ENCODE data around the gene LTBR. TPM values are rescaled to one million over a fixed set of nuclear protein-coding genes. Genes with fewer than 3 reads are reported as not detected.

Gene LTBR
- total RNA-seq, 1 donor from 2014 or later, result 2.8 TPM

GRCh38 chr12:6355491-6356373 lies 28.2 kb upstream of the LTBR start:
- Histone ChIP-seq H3K79me2 (ENCODE audit: insufficient read depth, low read length) (no peaks in the 10 kb centered on the region), H3K9me3 (ENCODE audit: insufficient read depth, low read depth, low read length) (no peaks in the 10 kb centered on the region), H4K20me1 (ENCODE audit: insufficient read depth, low read length) (no peaks in the 10 kb centered on the region), H2AFZ (ENCODE audit: low read depth, low read length) (no peak overlapping the region), H3K4me3 (ENCODE audit: insufficient read depth, low read depth, low read length) (no peak overlapping the region), H3K36me3 (ENCODE audit: insufficient read depth, low read length) (no peaks in the 10 kb centered on the region), H3K4me1 (ENCODE audit: insufficient read depth, low read length) (no peaks in the 10 kb centered on the region), H3K27me3 (ENCODE audit: insufficient read depth, low read length) (no peaks in the 10 kb centered on the region), H3K4me2 (ENCODE audit: low read length) (no peak overlapping the region), H3K27ac (ENCODE audit: low read depth, low read length) (no peak overlapping the region), H3K9ac (ENCODE audit: low read length) (no peak overlapping the region)
- FAIRE-seq, result no peak
- DNase-seq (ENCODE audit: low read depth), result no peak
- H3K36me3 Mint-ChIP-seq (ENCODE audit: low read depth, unreplicated experiment), result no peaks in the 10 kb centered on the region
- no peak for TF ChIP-seq EZH2 (IDR thresholded peaks at IDR 0.05; ENCODE audit: insufficient read depth, low read length)
- TF ChIP-seq CTCF (IDR thresholded peaks at IDR 0.05; ENCODE audit: insufficient read depth, low read depth, low read length), result no peak
- H3K27me3 Mint-ChIP-seq (ENCODE audit: low read depth, unreplicated experiment), result peaks cover 24% of the 10 kb centered on the region
- peaks cover 6% of the 10 kb centered on the region for H3K4me1 Mint-ChIP-seq (ENCODE audit: low read depth, unreplicated experiment)
- no peak overlapping the region for H3K27ac Mint-ChIP-seq (ENCODE audit: unreplicated experiment)
- H3K4me3 Mint-ChIP-seq (ENCODE audit: unreplicated experiment), result no peak overlapping the region
- no peaks in the 10 kb centered on the region for H3K9me3 Mint-ChIP-seq (ENCODE audit: unreplicated experiment)

GRCh38 chr12:6356374-6356820 lies 27.6 kb upstream of the LTBR start:
- FAIRE-seq (no peak), DNase-seq (ENCODE audit: low read depth) (no peak)
- Mint-ChIP-seq H3K9me3 (ENCODE audit: unreplicated experiment) (no peaks in the 10 kb centered on the region), H3K27me3 (ENCODE audit: low read depth, unreplicated experiment) (peaks cover 24% of the 10 kb centered on the region), H3K36me3 (ENCODE audit: low read depth, unreplicated experiment) (no peaks in the 10 kb centered on the region), H3K27ac (ENCODE audit: unreplicated experiment) (no peak overlapping the region), H3K4me3 (ENCODE audit: unreplicated experiment) (no peak overlapping the region), H3K4me1 (ENCODE audit: low read depth, unreplicated experiment) (peaks cover 6% of the 10 kb centered on the region)
- Histone ChIP-seq H3K4me1 (ENCODE audit: insufficient read depth, low read length) (no peaks in the 10 kb centered on the region), H3K4me2 (ENCODE audit: low read length) (no peak overlapping the region), H3K79me2 (ENCODE audit: insufficient read depth, low read length) (no peaks in the 10 kb centered on the region), H4K20me1 (ENCODE audit: insufficient read depth, low read length) (no peaks in the 10 kb centered on the region), H3K36me3 (ENCODE audit: insufficient read depth, low read length) (no peaks in the 10 kb centered on the region), H3K9me3 (ENCODE audit: insufficient read depth, low read depth, low read length) (no peaks in the 10 kb centered on the region), H3K27me3 (ENCODE audit: insufficient read depth, low read length) (no peaks in the 10 kb centered on the region), H3K4me3 (ENCODE audit: insufficient read depth, low read depth, low read length) (no peak overlapping the region), H2AFZ (ENCODE audit: low read depth, low read length) (no peak overlapping the region), H3K9ac (ENCODE audit: low read length) (no peak overlapping the region), H3K27ac (ENCODE audit: low read depth, low read length) (no peak overlapping the region)
- TF ChIP-seq CTCF (IDR thresholded peaks at IDR 0.05; ENCODE audit: insufficient read depth, low read depth, low read length) (no peak), EZH2 (IDR thresholded peaks at IDR 0.05; ENCODE audit: insufficient read depth, low read length) (no peak)

GRCh38 chr12:6358881-6359280 lies 25.1 kb upstream of the LTBR start:
- FAIRE-seq, result no peak
- Histone ChIP-seq H3K4me1 (ENCODE audit: insufficient read depth, low read length) (peaks cover 9% of the 10 kb centered on the region), H2AFZ (ENCODE audit: low read depth, low read length) (no peak overlapping the region), H3K9ac (ENCODE audit: low read length) (no peak overlapping the region), H3K79me2 (ENCODE audit: insufficient read depth, low read length) (no peaks in the 10 kb centered on the region), H3K27me3 (ENCODE audit: insufficient read depth, low read length) (no peaks in the 10 kb centered on the region), H3K4me3 (ENCODE audit: insufficient read depth, low read depth, low read length) (no peak overlapping the region), H4K20me1 (ENCODE audit: insufficient read depth, low read length) (no peaks in the 10 kb centered on the region), H3K36me3 (ENCODE audit: insufficient read depth, low read length) (no peaks in the 10 kb centered on the region), H3K27ac (ENCODE audit: low read depth, low read length) (no peak overlapping the region), H3K4me2 (ENCODE audit: low read length) (no peak overlapping the region), H3K9me3 (ENCODE audit: insufficient read depth, low read depth, low read length) (no peaks in the 10 kb centered on the region)
- Mint-ChIP-seq H3K27me3 (ENCODE audit: low read depth, unreplicated experiment) (peaks cover 24% of the 10 kb centered on the region), H3K4me3 (ENCODE audit: unreplicated experiment) (no peak overlapping the region), H3K27ac (ENCODE audit: unreplicated experiment) (peak overlapping the region; percentile 56), H3K36me3 (ENCODE audit: low read depth, unreplicated experiment) (no peaks in the 10 kb centered on the region), H3K4me1 (ENCODE audit: low read depth, unreplicated experiment) (no peaks in the 10 kb centered on the region), H3K9me3 (ENCODE audit: unreplicated experiment) (no peaks in the 10 kb centered on the region)
- no peak for DNase-seq (ENCODE audit: low read depth)
- TF ChIP-seq CTCF (IDR thresholded peaks at IDR 0.05; ENCODE audit: insufficient read depth, low read depth, low read length), result no peak
- no peak for TF ChIP-seq EZH2 (IDR thresholded peaks at IDR 0.05; ENCODE audit: insufficient read depth, low read length)
